HepG2 (cell line): ENCODE results near the gene STYXL1. TPM values are rescaled to one million over a fixed set of nuclear protein-coding genes. Genes with fewer than 3 reads are reported as not detected.

Experiments
- BHLHE40 ChIP-seq: IDR thresholded peaks from 2 replicates; pipeline ENCODE4 v1.6.1; 2011; ENCODE audit warnings: low read length, improper control_type of control experiment
- CHD2 ChIP-seq: IDR thresholded peaks from 2 replicates; pipeline ENCODE4 v1.6.1; 2011; ENCODE audit warnings: low read depth, low read length, improper control_type of control experiment
- CREM ChIP-seq, 2 experiments: sonication (generic) in 1 of 2; formaldehyde crosslinking in 1 of 2; IDR thresholded peaks; 2 replicates each; pipeline versions ENCODE4 v1.4.0 to v1.6.1; 2016 to 2020; ENCODE audit warnings: antibody characterized with exemption in 1 of 2, mild to moderate bottlenecking in 1 of 2, missing genetic modification reagents in 1 of 2
- DNMT1 ChIP-seq: sonication (generic); formaldehyde crosslinking; IDR thresholded peaks from 2 replicates; pipeline ENCODE4 v1.5.1; 2020; ENCODE audit warnings: mild to moderate bottlenecking, missing genetic modification reagents
- FOXC1 ChIP-seq: sonication (generic); formaldehyde crosslinking; IDR thresholded peaks from 2 replicates; pipeline ENCODE4 v1.8.0; 2022; ENCODE audit warnings: mild to moderate bottlenecking, missing genetic modification reagents, borderline replicate concordance
- FOXK2 ChIP-seq: fragments of 450-650 bp; IDR thresholded peaks from 2 replicates; pipeline ENCODE4 v1.6.1; 2016
- HNRNPLL ChIP-seq: fragments of 200-400 bp; formaldehyde crosslinking; IDR thresholded peaks from 2 replicates; pipeline ENCODE4 v1.6.1; 2017; ENCODE audit warnings: mild to moderate bottlenecking, low read depth, low read length; ENCODE audit not compliant: poor library complexity, severe bottlenecking
- HOXA3 ChIP-seq: sonication (generic); formaldehyde crosslinking; IDR thresholded peaks from 2 replicates; pipeline ENCODE4 v1.5.0; 2020; ENCODE audit warnings: missing genetic modification reagents
- IRF9 ChIP-seq: sonication (generic); formaldehyde crosslinking; IDR thresholded peaks from 2 replicates; pipeline ENCODE4 v1.8.0; 2022; ENCODE audit warnings: missing genetic modification reagents, mild to moderate bottlenecking, borderline replicate concordance
- KDM5A ChIP-seq: fragments of 200-600 bp; sonication (generic); IDR thresholded peaks from 2 replicates; pipeline ENCODE4 v1.7.0; 2018; ENCODE audit warnings: antibody characterized with exemption, mild to moderate bottlenecking, low read length, borderline replicate concordance
- MBNL3 ChIP-seq: fragments of 250-450 bp; sonication (Bioruptor Pico); conservative IDR thresholded peaks from 2 replicates; pipeline ENCODE4 v1.8.0; 2022; ENCODE audit warnings: mild to moderate bottlenecking, inconsistent platforms
- MIER3 ChIP-seq: IDR thresholded peaks from 2 replicates; pipeline ENCODE4 v1.6.1; 2016; ENCODE audit warnings: missing compliant biosample characterization, borderline replicate concordance
- PITX1 ChIP-seq: sonication (generic); formaldehyde crosslinking; IDR thresholded peaks from 2 replicates; pipeline ENCODE4 v1.5.1; 2020; ENCODE audit warnings: mild to moderate bottlenecking, missing genetic modification reagents
- ZBTB33 ChIP-seq: sonication (generic); formaldehyde crosslinking; IDR thresholded peaks from 2 replicates; pipeline ENCODE4 v1.4.0; 2020; ENCODE audit warnings: missing genetic modification reagents
- ZC3H13 ChIP-seq: sonication (generic); formaldehyde crosslinking; IDR thresholded peaks from 2 replicates; pipeline ENCODE4 v1.8.1; 2023; ENCODE audit warnings: mild to moderate bottlenecking, missing genetic modification reagents, moderate library complexity
- ZFX ChIP-seq: sonication (generic); formaldehyde crosslinking; IDR thresholded peaks from 2 replicates; pipeline ENCODE4 v1.4.0; 2020; ENCODE audit warnings: mild to moderate bottlenecking, low read depth, missing genetic modification reagents, moderate library complexity
- ZNF17 ChIP-seq: sonication (generic); formaldehyde crosslinking; IDR thresholded peaks from 2 replicates; pipeline ENCODE4 v1.5.0; 2020; ENCODE audit warnings: mild to moderate bottlenecking, missing genetic modification reagents
- ZNF264 ChIP-seq: sonication (generic); formaldehyde crosslinking; IDR thresholded peaks from 2 replicates; pipeline ENCODE4 v1.4.0; 2020; ENCODE audit warnings: missing genetic modification reagents
- ZNF317 ChIP-seq: sonication (generic); formaldehyde crosslinking; IDR thresholded peaks from 2 replicates; pipeline ENCODE4 v1.5.0; 2020; ENCODE audit warnings: mild to moderate bottlenecking, missing genetic modification reagents
- ZNF580 ChIP-seq: IDR thresholded peaks from 2 replicates; pipeline ENCODE4 v1.6.1; 2016; ENCODE audit warnings: low read depth, borderline replicate concordance
- ZNF768 ChIP-seq: sonication (generic); formaldehyde crosslinking; IDR thresholded peaks from 2 replicates; pipeline ENCODE4 v1.4.0; 2020; ENCODE audit warnings: missing genetic modification reagents
- ZNF772 ChIP-seq: sonication (generic); formaldehyde crosslinking; IDR thresholded peaks from 2 replicates; pipeline ENCODE4 v1.5.0; 2020; ENCODE audit warnings: mild to moderate bottlenecking, missing genetic modification reagents
- ZNF773 ChIP-seq: sonication (generic); formaldehyde crosslinking; IDR thresholded peaks from 2 replicates; pipeline ENCODE4 v1.4.0; 2020; ENCODE audit warnings: missing genetic modification reagents, borderline replicate concordance
- ZNF788 ChIP-seq: sonication (generic); formaldehyde crosslinking; IDR thresholded peaks from 2 replicates; pipeline ENCODE4 v1.5.0; 2020; ENCODE audit warnings: mild to moderate bottlenecking, missing genetic modification reagents, borderline replicate concordance
- polyA plus RNA-seq, 8 experiments: library from polyadenylated mRNA; depleted of rRNA in 3 of 8; stranded (reverse) in 7 of 8; unstranded in 1 of 8; fragments of >200 nt; fragmentation: Illumina TruSeq in 4 of 8; extraction: Trizol in 4 of 8; gene quantifications; 2 replicates each; pipeline versions ENCODE4 v1.2.1 to v1.2.3, GENCODE V29; 2011 to 2016; ENCODE audit warnings: low read depth in 4 of 8, missing spikeins in 1 of 8, mixed read lengths in 1 of 8; ENCODE audit not compliant: insufficient read depth in 1 of 8
- total RNA-seq, 5 experiments: library from RNA; depleted of rRNA; stranded (reverse); fragments of >200 nt; fragmentation: Illumina TruSeq; extraction: Trizol; gene quantifications; 2 replicates each; pipeline ENCODE4 v1.2.3, GENCODE V29; 2016; ENCODE audit warnings: low read depth in 1 of 5
- TF ChIP-seq, protein P1 (sequence below): sonication (generic); formaldehyde crosslinking; conservative IDR thresholded peaks from 2 replicates; pipeline ENCODE4 v1.8.0; 2022; ENCODE audit warnings: mild to moderate bottlenecking, moderate library complexity, missing genetic modification reagents

The STYXL1 gene
- total and polyA plus RNA-seq, 2 of the 13 experiments (the other 11 are each of a cell fraction or from before 2014, with no cell fraction given): 23.9 to 38.3 TPM

GRCh38 chr7:75993689-75994387, 54.0 kb downstream of the STYXL1 start (continued):
- TF ChIP-seq ZNF580 (CRISPR knock-in tag): peak; percentile 52; the same call in 1 of the 2 replicates
- no peak for TF ChIP-seq FOXC1
- TF ChIP-seq CHD2: no peak
- TF ChIP-seq ZNF788 (CRISPR knock-in tag): peak; percentile 39; the same call in 1 of the 2 replicates
- peak; percentile 40; the same call in 1 of the 2 replicates for TF ChIP-seq ZFX (CRISPR knock-in tag)
- TF ChIP-seq MBNL3 (CRISPR knock-in tag): no peak
- 0 out of 2 replicates have a peak, but pooled peaks have one; percentile 15 for TF ChIP-seq ZNF264
- TF ChIP-seq ZNF317 (CRISPR knock-in tag): peak; percentile 11; the same call in 1 of the 2 replicates
- peak; percentile 79; the same call in 1 of the 2 replicates for TF ChIP-seq DNMT1
- peak; percentile 56; the same call in 1 of the 2 replicates for TF ChIP-seq PITX1
- TF ChIP-seq ZNF17: no peak
- TF ChIP-seq ZNF772 (CRISPR knock-in tag): 0 out of 2 replicates have a peak, but pooled peaks have one; percentile 33
- 0 out of 2 replicates have a peak, but pooled peaks have one; percentile 26 for TF ChIP-seq CREM (IDR thresholded peaks at IDR 0.05)
- no peak for TF ChIP-seq CREM (CRISPR knock-in tag; IDR thresholded peaks at IDR 0.05)
- TF ChIP-seq, protein P1, sequence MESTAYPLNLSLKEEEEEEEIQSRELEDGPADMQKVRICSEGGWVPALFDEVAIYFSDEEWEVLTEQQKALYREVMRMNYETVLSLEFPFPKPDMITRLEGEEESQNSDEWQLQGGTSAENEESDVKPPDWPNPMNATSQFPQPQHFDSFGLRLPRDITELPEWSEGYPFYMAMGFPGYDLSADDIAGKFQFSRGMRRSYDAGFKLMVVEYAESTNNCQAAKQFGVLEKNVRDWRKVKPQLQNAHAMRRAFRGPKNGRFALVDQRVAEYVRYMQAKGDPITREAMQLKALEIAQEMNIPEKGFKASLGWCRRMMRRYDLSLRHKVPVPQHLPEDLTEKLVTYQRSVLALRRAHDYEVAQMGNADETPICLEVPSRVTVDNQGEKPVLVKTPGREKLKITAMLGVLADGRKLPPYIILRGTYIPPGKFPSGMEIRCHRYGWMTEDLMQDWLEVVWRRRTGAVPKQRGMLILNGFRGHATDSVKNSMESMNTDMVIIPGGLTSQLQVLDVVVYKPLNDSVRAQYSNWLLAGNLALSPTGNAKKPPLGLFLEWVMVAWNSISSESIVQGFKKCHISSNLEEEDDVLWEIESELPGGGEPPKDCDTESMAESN: peak; percentile 45
- TF ChIP-seq BHLHE40: peak; percentile 96
- 0 out of 2 replicates have a peak, but pooled peaks have one; percentile 38 for TF ChIP-seq FOXK2
- peak; percentile 79; the same call in 1 of the 2 replicates for TF ChIP-seq IRF9 (CRISPR knock-in tag)
- peak; percentile 51 for TF ChIP-seq ZBTB33 (CRISPR knock-in tag)
- TF ChIP-seq MIER3 (CRISPR knock-in tag): no peak
- TF ChIP-seq HOXA3 (CRISPR knock-in tag): 0 out of 2 replicates have a peak, but pooled peaks have one; percentile 30
- no peak for TF ChIP-seq ZC3H13 (CRISPR knock-in tag)
- TF ChIP-seq ZNF768 (CRISPR knock-in tag): peak; percentile 83; the same call in 1 of the 2 replicates
- peak; percentile 59; the same call in 1 of the 2 replicates for TF ChIP-seq KDM5A
- TF ChIP-seq ZNF773 (CRISPR knock-in tag): peak; percentile 54; the same call in 1 of the 2 replicates
- TF ChIP-seq HNRNPLL: no peak
